Spinal cord (tissue), 10 donors: ENCODE data around the gene CCDC60. TPM values are rescaled to one million over a fixed set of nuclear protein-coding genes. Genes with fewer than 3 reads are reported as not detected.

Experiments used
- DNase-seq, 6 donors: peaks; one replicate each; pipeline versions ENCODE4 v3.0.0 to v3.0.0-alpha.2; 2013 to 2015; ENCODE audit warnings: low spot score in 6 of 6, low read depth in 4 of 6
- H3K27ac ChIP-seq: one replicate; pipeline ENCODE4 v1.5.1; 2013; ENCODE audit warnings: low read depth, low read length, control low read depth
- H3K27me3 ChIP-seq: one replicate; pipeline ENCODE4 v1.6.1; 2013; ENCODE audit warnings: low read length; ENCODE audit not compliant: control insufficient read depth, insufficient read depth
- H3K36me3 ChIP-seq: one replicate; pipeline ENCODE4 v1.6.1; 2013; ENCODE audit warnings: low read length; ENCODE audit not compliant: control insufficient read depth, insufficient read depth
- H3K4me1 ChIP-seq: one replicate; pipeline ENCODE4 v1.6.1; 2013; ENCODE audit warnings: low read length; ENCODE audit not compliant: control insufficient read depth, insufficient read depth
- H3K4me3 ChIP-seq: one replicate; pipeline ENCODE4 v1.5.1; 2013; ENCODE audit warnings: low read depth, low read length, control low read depth
- H3K9me3 ChIP-seq: one replicate; pipeline ENCODE4 v1.6.1; 2013; ENCODE audit warnings: low read length; ENCODE audit not compliant: control insufficient read depth, insufficient read depth
- WGBS: methylation state at CpG from one replicate; pipeline ENCODE4 v1.1.5; 2013; ENCODE audit warnings: missing lambda C conversion rate; ENCODE audit not compliant: insufficient coverage; 5-methylcytosine and 5-hydroxymethylcytosine counted together
- polyA plus RNA-seq, 2 donors: library from polyadenylated mRNA; unstranded; fragments of 120-200 nt; gene quantifications; one replicate each; pipeline ENCODE4 v1.2.1, GENCODE V29; 2013; ENCODE audit not compliant: insufficient read length in 2 of 2
- total RNA-seq, 2 donors: library from RNA; depleted of rRNA in 1 of 2; stranded (reverse); fragments of 120-200 nt in 1 of 2; fragments of >200 nt in 1 of 2; gene quantifications; one replicate each; pipeline versions ENCODE4 v1.2.3 to v1.2.4, GENCODE V29; 2013 to 2014
- donor health status: healthy.

CCDC60 gene
- total and polyA plus RNA-seq, 4 donors: 0.50 to 3.7 (median 0.89) TPM

GRCh38 chr12:119398190-119398589 is 63.7 kb downstream of the CCDC60 start:
- 96% methylated on average over 24 of the region's 24 CpGs for WGBS
- no peak for DNase-seq
- no peaks in the 10 kb centered on the region for H3K36me3 ChIP-seq
- no peaks in the 10 kb centered on the region for H3K4me1 ChIP-seq
- no peaks in the 10 kb centered on the region for H3K27me3 ChIP-seq
- no peak overlapping the region for H3K4me3 ChIP-seq
- peaks cover 1% of the 10 kb centered on the region for H3K9me3 ChIP-seq
- no peak overlapping the region for H3K27ac ChIP-seq

- Histone ChIP-seq H3K4me3 (no peak overlapping the region), H3K4me1 (no peaks in the 10 kb centered on the region), H3K36me3 (no peaks in the 10 kb centered on the region), H3K9me3 (peaks cover 1% of the 10 kb centered on the region), H3K27me3 (no peaks in the 10 kb centered on the region), H3K27ac (no peak overlapping the region)
- WGBS: no CpG with 5 or more reads among the region's 4 CpGs
- DNase-seq: peak in 1 of 6 donors; percentile 30
Measured at GRCh38 chr12:119399301-119399700, 64.8 kb downstream of the CCDC60 start.

GRCh38 chr12:119406308-119406707 is 71.8 kb downstream of the CCDC60 start:
- H3K4me1 ChIP-seq: no peaks in the 10 kb centered on the region
- WGBS: no CpG with 5 or more reads among the region's 2 CpGs
- no peak overlapping the region for H3K4me3 ChIP-seq
- H3K27ac ChIP-seq: no peak overlapping the region
- H3K27me3 ChIP-seq: no peaks in the 10 kb centered on the region
- no peaks in the 10 kb centered on the region for H3K9me3 ChIP-seq
- DNase-seq: no peak
- H3K36me3 ChIP-seq: no peaks in the 10 kb centered on the region

- DNase-seq: no peak
- WGBS: 63% methylated on average over 3 of the region's 4 CpGs
Measured at GRCh38 chr12:119406811-119407210, 72.3 kb downstream of the CCDC60 start.

GRCh38 chr12:119409043-119409442 is 74.5 kb downstream of the CCDC60 start:
- peaks cover 9% of the 10 kb centered on the region for H3K4me1 ChIP-seq

More at GRCh38 chr12:119406811-119407210, 72.3 kb downstream of the CCDC60 start:
- Histone ChIP-seq H3K4me3 (no peak overlapping the region), H3K9me3 (no peaks in the 10 kb centered on the region), H3K27me3 (no peaks in the 10 kb centered on the region), H3K4me1 (no peaks in the 10 kb centered on the region), H3K36me3 (no peaks in the 10 kb centered on the region), H3K27ac (no peak overlapping the region)

GRCh38 chr12:119410396-119410795 is 75.9 kb downstream of the CCDC60 start:
- WGBS: 88% methylated on average over 4 of the region's 5 CpGs
- peaks cover 9% of the 10 kb centered on the region for H3K4me1 ChIP-seq

More at GRCh38 chr12:119409043-119409442, 74.5 kb downstream of the CCDC60 start:
- Histone ChIP-seq H3K4me3 (no peak overlapping the region), H3K36me3 (no peaks in the 10 kb centered on the region), H3K27me3 (no peaks in the 10 kb centered on the region), H3K9me3 (no peaks in the 10 kb centered on the region), H3K27ac (no peak overlapping the region)
- 94% methylated on average over 3 of the region's 4 CpGs for WGBS
- DNase-seq: no peak

GRCh38 chr12:119412306-119412705 is 77.8 kb downstream of the CCDC60 start:
- H3K4me1 ChIP-seq: peaks cover 9% of the 10 kb centered on the region
- no peak overlapping the region for H3K27ac ChIP-seq
- H3K27me3 ChIP-seq: no peaks in the 10 kb centered on the region
- no CpG with 5 or more reads among the region's 4 CpGs for WGBS
- no peaks in the 10 kb centered on the region for H3K9me3 ChIP-seq
- no peak overlapping the region for H3K4me3 ChIP-seq
- no peaks in the 10 kb centered on the region for H3K36me3 ChIP-seq
- no peak for DNase-seq

More at GRCh38 chr12:119410396-119410795, 75.9 kb downstream of the CCDC60 start:
- Histone ChIP-seq H3K27me3 (no peaks in the 10 kb centered on the region), H3K36me3 (no peaks in the 10 kb centered on the region), H3K4me3 (no peak overlapping the region), H3K9me3 (no peaks in the 10 kb centered on the region), H3K27ac (no peak overlapping the region)
- no peak for DNase-seq

GRCh38 chr12:119412811-119413794 is 78.6 kb downstream of the CCDC60 start:
- H3K4me1 ChIP-seq: peaks cover 9% of the 10 kb centered on the region
- no peaks in the 10 kb centered on the region for H3K27me3 ChIP-seq
- H3K9me3 ChIP-seq: no peaks in the 10 kb centered on the region
- no peaks in the 10 kb centered on the region for H3K36me3 ChIP-seq
- WGBS: 30% methylated on average over 9 of the region's 21 CpGs
- H3K27ac ChIP-seq: no peak overlapping the region
- no peak overlapping the region for H3K4me3 ChIP-seq
- peak; percentile 52 to 96 (median 67) for DNase-seq

GRCh38 chr12:119415714-119416113 is 81.2 kb downstream of the CCDC60 start:
- WGBS: no CpG with 5 or more reads among the region's 3 CpGs
- DNase-seq: no peak
- Histone ChIP-seq H3K36me3 (no peaks in the 10 kb centered on the region), H3K9me3 (no peaks in the 10 kb centered on the region), H3K4me1 (peaks cover 9% of the 10 kb centered on the region), H3K27me3 (no peaks in the 10 kb centered on the region), H3K4me3 (no peak overlapping the region), H3K27ac (no peak overlapping the region)

- Histone ChIP-seq H3K27ac (no peak overlapping the region), H3K27me3 (no peaks in the 10 kb centered on the region), H3K4me1 (peaks cover 9% of the 10 kb centered on the region), H3K4me3 (no peak overlapping the region), H3K36me3 (no peaks in the 10 kb centered on the region), H3K9me3 (no peaks in the 10 kb centered on the region)
- no peak for DNase-seq
Measured at GRCh38 chr12:119417440-119417839, 82.9 kb downstream of the CCDC60 start.
